Uterus (tissue), 2 donors: ENCODE measurements around the gene TIGD6.

Experiments
- POLR2A ChIP-seq, 2 donors: fragments of 450-650 bp; IDR thresholded peaks; one replicate each; pipeline ENCODE4 v1.6.1; 2016; ENCODE audit warnings: antibody characterized with exemption in 2 of 2, mild to moderate bottlenecking in 1 of 2, moderate library complexity in 1 of 2
- TF ChIP-seq, protein P1 (sequence below), 4 experiments: fragments of 200-600 bp in 2 of 4; fragments of 450-650 bp in 2 of 4; sonication (generic) in 2 of 4; IDR thresholded peaks; one replicate each; pipeline ENCODE4 v1.5.1; 2016 to 2019; ENCODE audit warnings: antibody characterized with exemption in 4 of 4, mild to moderate bottlenecking in 2 of 4, moderate library complexity in 1 of 4

DNA sequence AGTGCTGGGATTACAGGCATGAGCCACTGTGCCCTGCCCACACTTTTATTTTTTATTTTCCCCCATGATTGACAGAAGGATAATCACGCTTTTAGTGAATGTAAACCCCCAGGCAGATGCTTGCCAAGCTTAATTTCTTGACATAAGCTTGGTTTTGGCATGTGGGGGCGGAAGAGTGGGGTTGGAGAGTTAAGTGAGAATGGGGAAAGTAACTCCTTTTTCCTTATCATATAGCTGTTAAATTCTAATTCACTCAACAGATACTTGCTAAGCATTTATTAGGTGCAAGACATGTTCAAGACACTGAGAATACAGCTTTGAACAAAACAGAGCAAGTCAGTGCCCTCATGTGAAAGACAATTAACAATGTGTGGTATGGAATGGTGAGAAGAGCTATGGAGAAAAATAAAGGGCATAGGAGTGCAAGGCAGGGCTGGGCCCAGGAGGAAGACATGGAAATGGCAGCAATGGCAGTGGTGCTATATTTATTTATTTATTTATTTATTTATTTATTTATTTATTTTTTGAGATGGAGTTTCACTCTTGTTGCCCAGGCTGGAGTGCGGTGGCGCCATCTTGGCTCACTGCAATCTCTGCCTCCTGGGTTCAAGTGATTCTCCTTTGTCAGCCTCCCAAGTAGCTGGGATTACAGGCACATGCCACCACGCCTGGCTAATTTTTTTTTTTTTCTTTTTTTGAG lies 37.7 kb downstream of the TIGD6 start:
- TF ChIP-seq, protein P1, sequence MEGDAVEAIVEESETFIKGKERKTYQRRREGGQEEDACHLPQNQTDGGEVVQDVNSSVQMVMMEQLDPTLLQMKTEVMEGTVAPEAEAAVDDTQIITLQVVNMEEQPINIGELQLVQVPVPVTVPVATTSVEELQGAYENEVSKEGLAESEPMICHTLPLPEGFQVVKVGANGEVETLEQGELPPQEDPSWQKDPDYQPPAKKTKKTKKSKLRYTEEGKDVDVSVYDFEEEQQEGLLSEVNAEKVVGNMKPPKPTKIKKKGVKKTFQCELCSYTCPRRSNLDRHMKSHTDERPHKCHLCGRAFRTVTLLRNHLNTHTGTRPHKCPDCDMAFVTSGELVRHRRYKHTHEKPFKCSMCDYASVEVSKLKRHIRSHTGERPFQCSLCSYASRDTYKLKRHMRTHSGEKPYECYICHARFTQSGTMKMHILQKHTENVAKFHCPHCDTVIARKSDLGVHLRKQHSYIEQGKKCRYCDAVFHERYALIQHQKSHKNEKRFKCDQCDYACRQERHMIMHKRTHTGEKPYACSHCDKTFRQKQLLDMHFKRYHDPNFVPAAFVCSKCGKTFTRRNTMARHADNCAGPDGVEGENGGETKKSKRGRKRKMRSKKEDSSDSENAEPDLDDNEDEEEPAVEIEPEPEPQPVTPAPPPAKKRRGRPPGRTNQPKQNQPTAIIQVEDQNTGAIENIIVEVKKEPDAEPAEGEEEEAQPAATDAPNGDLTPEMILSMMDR (IDR thresholded peaks at IDR 0.05), result no peak
- TF ChIP-seq POLR2A (IDR thresholded peaks at IDR 0.05), result no peak
